HG02763 (cell line): Measurements from ENCODE around the gene HELZ2.

Experiments
- ATAC-seq: cut with Tn5 transposase; IDR thresholded peaks from one replicate; pipeline ENCODE4 v1.9.1; 2021; ENCODE audit warnings: mild to moderate bottlenecking, moderate library complexity; ENCODE audit not compliant: unreplicated experiment

HELZ2 gene

GRCh38 chr20:63553933-63554290, 20.1 kb downstream of the HELZ2 start, which contains the start of gene FNDC11:
Gene FNDC11 (plus strand): TSS chr20:63554159. CDS start chr20:63555664, 1,505 bp downstream.
- ATAC-seq, result peak; percentile 17

- peak; percentile 59 for ATAC-seq
Observed at GRCh38 chr20:63553251-63553932, 20.6 kb downstream of the HELZ2 start.

GRCh38 chr20:63552481-63553249, 21.4 kb downstream of the HELZ2 start:
- ATAC-seq, result peak; percentile 24

- no peak for ATAC-seq
Observed at GRCh38 chr20:63551068-63551467, 23.0 kb downstream of the HELZ2 start.

- ATAC-seq, result no peak
Observed at GRCh38 chr20:63549679-63550282, 24.3 kb downstream of the HELZ2 start.

GRCh38 chr20:63549019-63549418, 25.0 kb downstream of the HELZ2 start:
- no peak for ATAC-seq

- no peak for ATAC-seq
Observed at GRCh38 chr20:63548542-63548941, 25.5 kb downstream of the HELZ2 start.

GRCh38 chr20:63547725-63548480, 26.1 kb downstream of the HELZ2 start, which contains the start of gene SRMS:
Gene SRMS (minus strand): TSS chr20:63547749. CDS start chr20:63547463, 286 bp downstream.
- ATAC-seq, result no peak

- no peak for ATAC-seq
Observed at GRCh38 chr20:63546956-63547724, 26.9 kb downstream of the HELZ2 start.

GRCh38 chr20:63546256-63546955, 27.6 kb downstream of the HELZ2 start:
- ATAC-seq, result no peak

- ATAC-seq, result no peak
Observed at GRCh38 chr20:63545814-63546213, 28.2 kb downstream of the HELZ2 start.

GRCh38 chr20:63544958-63545516, 29.0 kb downstream of the HELZ2 start:
- no peak for ATAC-seq

- ATAC-seq, result no peak
Observed at GRCh38 chr20:63544241-63544957, 29.6 kb downstream of the HELZ2 start.

GRCh38 chr20:63543733-63544132, 30.3 kb downstream of the HELZ2 start:
- ATAC-seq, result no peak

GRCh38 chr20:63543131-63543530, 30.9 kb downstream of the HELZ2 start:
- ATAC-seq, result no peak

- ATAC-seq, result no peak
Observed at GRCh38 chr20:63542696-63543095, 31.3 kb downstream of the HELZ2 start.

GRCh38 chr20:63542031-63542559, 31.9 kb downstream of the HELZ2 start:
- ATAC-seq, result no peak

- ATAC-seq, result no peak
Observed at GRCh38 chr20:63541371-63541770, 32.7 kb downstream of the HELZ2 start.
